ENCODE results near the gene TPCN2. TPM values are rescaled to one million over a fixed set of nuclear protein-coding genes. Genes with fewer than 3 reads are reported as not detected.

The TPCN2 gene
- total and polyA plus RNA-seq, 2 of the 8 experiments (the other 6 are each of a cell fraction or from before 2014, with no cell fraction given) = 9.7 to 18.6 TPM

GRCh38 chr11:69173925-69174581 lies 125.3 kb downstream of the TPCN2 start (continued):
- no peak for TF ChIP-seq ATF3 (IDR thresholded peaks at IDR 0.05; ENCODE audit: insufficient read depth, low read depth, low read length)
